D341Med (cell line): ENCODE results near the gene DBNDD1.
"Not testable (repeated sequence)": the region's sequence is repeated elsewhere in the genome, so short reads cannot be mapped to it uniquely, and the experiment has no call there.

ENCODE experiments used
- DNase-seq: peaks from one replicate; pipeline ENCODE4 v3.0.0; 2012; ENCODE audit warnings: low spot score

Gene DBNDD1, protein sequence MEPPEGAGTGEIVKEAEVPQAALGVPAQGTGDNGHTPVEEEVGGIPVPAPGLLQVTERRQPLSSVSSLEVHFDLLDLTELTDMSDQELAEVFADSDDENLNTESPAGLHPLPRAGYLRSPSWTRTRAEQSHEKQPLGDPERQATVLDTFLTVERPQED

DNA sequence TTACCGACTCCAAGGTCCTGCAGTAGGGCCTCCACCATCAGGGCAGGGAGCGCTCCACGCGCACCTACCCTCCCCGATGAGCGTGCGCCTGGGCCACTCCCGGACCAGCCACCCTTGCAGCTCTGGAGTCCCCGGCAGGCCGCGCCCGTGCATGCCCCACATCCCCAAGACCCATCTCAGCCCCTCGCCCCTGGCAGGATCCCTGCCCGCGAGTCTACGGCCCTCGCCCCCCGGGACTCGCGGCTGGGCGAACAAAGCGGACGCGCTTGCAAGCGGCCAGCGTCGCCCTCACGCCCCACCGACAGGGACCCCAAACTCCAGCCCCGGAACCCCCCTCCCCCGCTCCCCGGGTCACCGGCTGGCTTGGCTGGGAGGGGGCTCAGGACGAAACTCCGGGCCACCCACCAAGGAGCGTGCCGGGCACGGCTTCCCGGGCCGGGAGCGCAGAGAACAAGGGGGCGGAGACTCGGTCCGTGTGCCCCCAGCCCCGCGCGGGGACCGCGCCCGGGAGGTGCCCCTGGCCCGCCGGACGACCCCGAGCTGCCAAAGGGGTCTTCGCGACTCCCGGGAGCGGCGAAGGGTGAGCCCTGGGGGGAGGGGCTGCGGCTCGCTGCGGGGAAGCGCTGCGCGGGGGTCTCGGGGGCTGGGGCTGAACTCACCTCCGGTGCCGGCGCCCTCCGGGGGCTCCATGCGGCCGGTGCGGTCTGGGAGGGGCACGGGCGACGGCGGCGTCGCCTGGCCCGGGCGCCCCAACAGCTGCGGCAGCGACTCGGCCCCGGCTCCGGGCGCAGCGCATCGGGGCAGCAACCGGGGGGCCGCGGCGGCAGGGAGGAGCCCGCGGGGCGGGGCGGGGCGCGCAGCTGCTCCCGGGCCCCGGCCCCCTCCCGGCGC lies at the start of gene DBNDD1:
TSS of gene DBNDD1 (minus strand) at position 805 of the 891 bp plus-strand sequence. CDS start at position 690, 115 bp downstream.
- peak; percentile 66 for DNase-seq

DNA sequence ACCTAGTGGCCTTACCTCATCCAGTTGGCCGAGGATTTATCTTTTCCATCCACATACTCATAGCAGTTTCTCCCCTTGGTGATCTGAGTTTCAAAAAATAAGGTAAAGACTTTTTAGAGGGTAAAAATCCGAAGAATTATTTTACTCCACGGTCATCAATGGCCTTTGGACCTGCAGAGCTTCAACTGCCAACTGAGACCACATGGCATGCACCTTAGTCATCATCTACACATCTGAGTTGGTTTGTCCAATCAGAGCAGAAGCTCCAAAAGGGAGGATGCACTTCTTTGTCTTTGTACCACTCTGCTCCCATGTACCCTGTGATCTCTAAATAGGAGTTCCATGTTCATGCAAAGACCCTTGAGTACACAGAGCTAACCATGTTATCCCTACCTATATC lies 42.2 kb upstream of the DBNDD1 start:
- DNase-seq, result no peak

DNA sequence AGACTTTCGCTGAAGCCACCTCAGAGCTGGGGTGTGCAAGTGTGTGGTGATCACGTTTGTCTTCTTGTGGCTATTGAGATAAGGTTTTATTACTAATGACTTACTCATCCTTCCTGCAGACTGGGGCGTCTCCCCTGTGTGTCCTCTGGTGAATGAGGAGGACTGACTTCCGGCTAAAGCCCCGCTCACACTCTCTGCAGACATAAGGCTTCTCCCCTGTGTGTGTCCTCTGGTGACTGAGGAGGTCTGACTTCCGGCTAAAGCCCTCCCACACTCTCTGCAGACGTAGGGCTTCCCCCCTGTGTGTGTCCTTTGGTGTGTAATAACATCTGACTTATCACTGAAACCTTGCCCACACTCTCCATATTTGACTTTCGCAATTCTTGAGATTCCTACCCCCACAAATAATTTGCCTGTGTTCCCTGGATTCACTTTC lies 38.5 kb upstream of the DBNDD1 start:
- DNase-seq, result no peak

DNA sequence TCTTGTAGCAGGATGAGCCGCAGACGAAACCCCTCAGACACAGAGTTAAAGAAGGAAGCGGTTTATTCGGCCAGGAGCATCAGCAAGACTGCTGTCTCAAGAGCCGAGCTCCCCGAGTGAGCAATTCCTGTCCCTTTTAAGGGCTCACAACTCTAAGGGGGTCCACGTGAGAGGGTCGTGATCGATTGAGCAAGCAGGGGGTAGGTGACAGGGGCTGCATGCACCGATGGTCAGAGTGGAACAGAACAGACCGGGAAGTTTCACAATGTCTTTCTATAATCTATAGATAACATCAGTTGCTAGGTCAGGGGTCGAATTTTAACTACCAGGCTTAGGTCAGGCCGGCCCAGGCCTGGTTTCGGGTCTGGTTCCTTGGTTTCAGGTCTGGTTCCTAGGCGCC lies 37.3 kb upstream of the DBNDD1 start:
- not testable (repeated sequence) for DNase-seq

DNA sequence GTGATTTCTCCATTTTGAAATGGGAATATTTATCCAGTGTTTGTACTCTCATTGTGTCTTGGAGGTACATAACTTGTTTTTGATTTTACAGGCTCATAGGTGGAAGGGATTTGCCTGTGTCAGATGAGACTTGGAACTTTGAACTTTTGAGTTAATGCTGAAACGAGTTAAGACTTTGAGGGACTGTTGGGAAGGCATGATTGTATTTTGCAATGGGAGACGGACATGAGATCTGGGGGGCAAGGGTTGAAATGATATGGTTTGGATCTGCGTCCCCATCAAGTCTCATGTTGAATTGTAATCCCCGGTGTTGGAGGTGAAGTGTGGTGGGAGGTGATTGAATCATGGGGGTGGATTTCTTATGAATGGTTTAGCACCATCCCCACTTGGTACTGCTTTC lies 36.1 kb upstream of the DBNDD1 start:
- no peak for DNase-seq

DNA sequence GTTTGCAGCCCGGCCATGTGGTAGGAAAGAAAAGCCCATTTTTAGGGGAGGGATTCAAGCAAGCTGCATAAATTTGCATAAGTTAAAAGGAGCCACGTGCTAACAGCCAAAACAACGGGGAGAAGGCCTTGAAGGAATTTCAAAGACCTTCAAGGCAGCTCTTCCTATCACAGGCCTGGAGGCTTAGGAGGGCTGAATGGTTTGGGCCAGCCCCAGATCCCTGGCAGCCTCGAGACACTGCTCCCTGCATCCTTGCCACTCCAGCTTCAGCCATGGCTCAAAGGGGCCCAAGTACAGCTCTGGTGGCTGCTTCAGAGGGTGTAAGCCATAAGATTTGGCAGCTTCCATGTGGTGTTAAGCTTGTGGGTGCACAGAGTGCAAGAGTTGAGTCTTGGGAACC lies 35.3 kb upstream of the DBNDD1 start:
- DNase-seq, result no peak

DNA sequence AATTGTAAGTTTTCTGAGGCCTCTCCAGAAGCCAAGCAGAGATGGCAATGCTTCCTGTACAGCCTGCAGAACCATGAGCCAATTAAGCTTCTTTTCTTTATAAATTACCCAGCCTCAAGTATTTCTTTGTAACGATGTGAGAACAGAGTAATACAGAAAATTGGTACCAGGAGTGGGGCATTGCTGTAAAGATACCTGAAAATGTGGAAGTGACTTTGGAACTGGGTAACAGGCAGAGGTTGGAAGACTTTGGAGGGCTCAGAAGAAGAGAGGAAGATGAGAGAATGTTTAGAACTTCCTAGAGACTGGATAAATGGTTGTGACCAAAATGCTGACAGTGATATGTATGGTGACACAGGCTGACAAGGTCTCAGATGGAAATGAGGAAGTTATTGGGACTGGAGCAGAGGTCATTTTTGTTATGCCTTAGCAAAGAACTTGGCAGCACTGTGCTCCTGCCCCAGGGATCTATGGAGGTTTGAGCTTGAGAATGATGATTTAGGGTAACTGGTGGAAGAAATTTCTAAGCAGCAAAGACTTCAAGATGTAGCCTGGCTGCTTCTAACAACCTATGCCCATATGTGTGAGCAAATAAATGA lies 34.7 kb upstream of the DBNDD1 start:
- DNase-seq, result no peak

DNA sequence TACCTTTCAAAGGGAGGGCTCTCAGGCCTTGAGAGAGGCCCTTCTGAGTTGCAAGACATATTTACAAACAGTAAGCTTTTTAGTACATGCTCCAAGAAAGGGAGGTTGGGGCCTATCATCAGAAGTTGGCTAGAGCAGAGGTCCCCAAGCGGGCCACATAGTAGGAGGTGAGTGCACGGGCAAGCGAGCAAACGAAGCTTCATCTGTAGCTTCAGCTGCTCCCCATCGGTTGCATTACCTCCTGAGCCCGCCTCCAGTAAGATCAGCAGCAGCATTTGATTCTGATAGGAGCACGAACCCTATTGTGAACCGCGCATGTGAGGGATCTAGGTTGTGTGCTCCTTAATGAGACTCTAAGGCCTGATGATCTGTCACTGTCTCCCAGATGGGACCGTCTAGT lies 31.7 kb upstream of the DBNDD1 start:
- DNase-seq, result no peak

DNA sequence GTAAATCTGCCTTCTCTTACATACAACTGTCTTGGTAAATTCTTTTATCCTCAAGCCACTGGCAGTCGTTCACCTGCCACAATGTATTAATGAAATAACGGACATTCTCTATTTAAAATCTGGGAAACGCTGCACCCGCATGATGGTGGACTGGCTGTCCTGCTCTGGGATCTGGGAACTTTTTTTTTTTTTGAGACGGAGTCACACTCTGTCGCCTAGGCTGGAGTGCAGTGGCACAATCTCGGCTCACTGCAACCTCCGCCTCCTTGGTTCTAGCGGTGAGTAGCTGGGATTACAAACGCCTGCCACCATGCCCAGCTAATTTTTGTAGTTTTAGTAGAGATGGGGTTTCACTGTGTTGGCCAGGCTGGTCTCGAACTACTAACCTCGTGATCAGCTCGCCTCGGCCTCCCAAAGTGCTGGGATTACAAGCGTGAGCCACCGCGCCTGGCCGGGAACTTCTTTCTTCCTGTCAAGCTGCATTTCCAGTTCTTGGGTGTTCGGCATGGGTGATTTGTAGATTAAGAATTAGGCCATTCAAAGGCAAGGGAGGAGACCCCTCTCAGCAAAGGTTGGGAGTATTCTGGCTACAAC lies 29.6 kb upstream of the DBNDD1 start:
- DNase-seq, result no peak

DNA sequence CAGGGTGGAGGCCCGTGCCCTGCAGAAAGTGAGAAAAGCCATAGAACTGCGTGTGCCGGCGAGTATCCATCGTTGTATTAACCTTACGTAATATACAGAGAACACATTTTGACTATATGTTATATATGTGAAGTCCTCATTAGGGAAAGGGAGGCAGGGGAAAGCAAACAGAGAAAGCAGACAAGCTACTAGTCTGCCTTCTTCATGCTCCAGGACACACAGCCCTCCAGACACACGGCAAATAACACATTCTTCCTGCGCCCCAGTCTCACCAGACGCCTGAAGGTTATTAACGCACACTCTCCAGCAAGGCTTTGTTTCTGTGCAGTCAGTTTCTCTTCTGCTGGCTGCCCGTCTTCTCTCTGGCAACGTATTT lies 29.1 kb upstream of the DBNDD1 start:
- no peak for DNase-seq

DNA sequence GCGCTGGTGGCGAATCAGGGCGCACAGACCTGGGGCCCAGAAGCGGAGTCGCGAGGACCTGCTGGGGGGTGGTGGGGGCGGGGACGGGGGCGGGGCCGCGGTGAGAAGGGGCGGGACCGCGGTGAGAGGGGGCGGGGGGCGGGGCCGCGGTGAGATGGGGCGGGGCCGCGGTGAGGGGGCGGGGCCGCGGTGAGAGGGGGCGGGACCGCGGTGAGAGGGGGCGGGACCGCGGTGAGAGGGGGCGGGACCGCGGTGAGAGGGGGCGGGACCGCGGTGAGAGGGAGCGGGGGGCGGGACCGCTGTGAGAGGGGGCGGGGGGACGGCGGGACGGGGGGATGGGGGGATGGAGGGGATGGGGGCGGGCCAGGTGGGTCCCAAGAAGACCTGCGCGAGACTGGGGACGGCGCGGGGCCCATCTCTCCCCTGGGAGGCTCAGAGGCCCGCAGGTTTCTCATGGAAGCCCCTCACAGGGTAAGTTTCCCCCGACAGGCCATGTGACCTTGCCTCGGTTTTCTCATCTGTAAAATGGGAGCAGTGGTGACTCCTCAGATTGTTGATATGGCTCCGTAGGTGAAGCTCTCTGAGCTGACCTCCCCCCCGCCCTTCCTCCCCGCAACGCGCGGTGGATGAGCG lies 28.6 kb upstream of the DBNDD1 start:
- DNase-seq, result peak; percentile 75

DNA sequence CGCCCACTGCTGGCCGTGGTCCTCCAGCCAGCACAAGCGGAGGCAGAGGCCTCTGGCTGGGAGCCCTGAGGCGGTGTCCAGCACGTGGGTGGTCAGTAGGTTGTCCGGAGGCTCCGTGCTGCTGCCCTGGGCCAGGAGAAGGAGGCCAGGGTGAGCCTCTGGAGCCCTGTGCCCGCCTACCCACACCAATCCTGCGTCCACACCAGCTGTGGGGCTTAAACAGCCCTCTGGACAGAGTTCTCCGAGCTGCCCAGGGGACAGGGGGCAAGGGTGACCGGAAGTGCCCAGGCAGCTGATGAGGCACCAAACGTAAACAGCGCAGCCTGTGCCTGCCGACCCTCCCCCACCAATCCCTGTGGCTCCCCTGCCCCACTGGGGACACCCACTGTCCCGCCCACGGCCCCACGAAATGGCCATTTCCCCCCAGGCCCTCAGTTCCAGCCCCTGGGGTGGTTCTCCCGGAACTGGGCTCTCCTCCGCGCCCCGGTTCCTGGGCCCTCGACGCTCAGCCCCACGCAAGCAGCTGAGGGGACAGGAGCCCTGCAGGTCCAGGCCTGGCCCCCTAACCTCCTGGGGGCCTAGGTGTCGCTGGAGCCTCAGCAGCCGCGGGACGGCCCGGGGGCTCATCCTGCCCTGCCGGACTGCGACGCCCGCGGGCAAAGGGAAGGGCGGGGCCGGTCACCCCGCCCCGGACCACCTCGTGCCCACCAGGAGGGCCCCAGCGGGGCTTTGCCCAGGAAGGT lies 27.9 kb upstream of the DBNDD1 start:
- no peak for DNase-seq

DNA sequence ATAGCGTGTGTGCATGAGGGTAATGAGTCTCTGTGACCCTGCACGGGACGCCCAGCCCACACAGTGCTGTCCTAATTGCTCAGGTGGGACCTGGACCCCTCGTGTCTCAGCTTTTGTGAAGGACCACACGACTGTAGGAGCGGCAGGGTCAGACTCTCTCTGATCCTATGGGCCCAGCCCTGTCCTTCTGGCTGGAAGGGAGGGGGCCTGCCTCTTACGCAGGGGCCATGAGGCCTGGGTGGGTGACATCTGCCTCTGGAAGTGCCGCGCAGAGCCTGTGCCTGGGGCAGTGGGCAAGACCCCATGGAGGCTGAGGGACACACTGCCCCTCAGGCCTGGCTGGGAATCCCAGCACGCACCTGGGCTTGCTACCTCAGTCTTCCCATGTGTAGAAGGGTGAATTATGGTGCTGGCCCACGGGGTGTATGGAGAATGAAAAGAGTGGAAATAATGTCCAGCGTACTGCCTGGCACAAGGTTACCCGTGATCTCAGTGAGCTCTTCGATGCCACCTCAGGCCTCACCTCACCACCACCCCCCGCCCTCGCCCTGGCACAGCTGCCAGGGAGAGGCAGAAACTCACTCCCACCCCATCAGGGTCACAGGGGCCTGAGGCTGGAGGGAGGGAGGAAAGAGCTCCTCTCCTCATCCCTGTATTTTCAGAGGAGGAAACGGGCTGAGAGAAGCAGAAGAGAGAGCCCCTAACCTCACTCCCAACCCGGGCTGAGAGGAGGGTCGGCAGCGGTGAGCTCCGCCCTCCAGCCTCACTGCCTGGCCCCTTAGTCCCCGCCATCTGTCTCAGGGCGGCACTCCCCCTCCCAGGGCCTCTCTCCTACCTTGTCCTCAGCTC lies 27.1 kb upstream of the DBNDD1 start:
- peak; percentile 66 for DNase-seq

DNA sequence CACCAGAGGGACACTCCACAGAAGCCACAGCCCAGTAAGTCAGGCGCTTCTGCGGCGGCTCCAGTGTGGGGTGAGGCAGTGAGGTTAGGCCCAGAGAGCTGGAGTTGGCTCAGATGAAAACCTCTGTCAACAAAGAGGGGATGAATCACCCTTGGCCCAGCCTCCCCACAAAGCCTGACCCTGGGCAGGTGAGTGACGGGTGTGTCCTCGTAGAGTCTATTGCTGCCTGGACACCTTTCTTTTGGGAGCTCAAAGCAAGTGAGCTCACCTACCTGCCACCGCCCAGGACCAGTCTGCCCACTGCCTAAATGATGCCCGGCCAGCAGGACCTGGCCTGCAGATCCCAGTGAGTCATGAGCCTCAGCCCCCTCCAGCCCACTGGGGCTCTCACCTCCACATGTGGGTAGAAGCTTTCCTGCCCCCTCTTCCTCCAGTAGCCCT lies 24.9 kb upstream of the DBNDD1 start:
- DNase-seq, result no peak

DNA sequence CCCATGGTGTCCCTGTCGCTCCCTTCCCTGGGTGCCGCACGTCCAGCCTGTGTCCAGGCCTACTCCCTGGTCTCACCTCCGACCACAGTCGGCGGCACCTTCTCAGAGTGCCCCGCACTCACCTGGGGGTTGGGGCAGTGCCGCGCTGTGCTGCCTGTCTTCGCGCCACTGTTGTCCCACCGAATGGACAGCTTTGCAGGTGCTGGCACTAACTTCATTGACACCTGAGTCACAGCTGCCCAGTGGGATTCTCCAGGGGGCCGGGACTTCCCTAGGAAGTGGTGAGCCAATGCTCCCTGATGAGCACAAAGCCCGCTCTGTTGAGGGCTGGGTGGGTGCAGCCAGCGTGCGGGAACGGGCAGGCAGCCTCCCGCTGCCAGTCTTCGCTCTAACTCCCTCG lies 24.3 kb upstream of the DBNDD1 start:
- no peak for DNase-seq

DNA sequence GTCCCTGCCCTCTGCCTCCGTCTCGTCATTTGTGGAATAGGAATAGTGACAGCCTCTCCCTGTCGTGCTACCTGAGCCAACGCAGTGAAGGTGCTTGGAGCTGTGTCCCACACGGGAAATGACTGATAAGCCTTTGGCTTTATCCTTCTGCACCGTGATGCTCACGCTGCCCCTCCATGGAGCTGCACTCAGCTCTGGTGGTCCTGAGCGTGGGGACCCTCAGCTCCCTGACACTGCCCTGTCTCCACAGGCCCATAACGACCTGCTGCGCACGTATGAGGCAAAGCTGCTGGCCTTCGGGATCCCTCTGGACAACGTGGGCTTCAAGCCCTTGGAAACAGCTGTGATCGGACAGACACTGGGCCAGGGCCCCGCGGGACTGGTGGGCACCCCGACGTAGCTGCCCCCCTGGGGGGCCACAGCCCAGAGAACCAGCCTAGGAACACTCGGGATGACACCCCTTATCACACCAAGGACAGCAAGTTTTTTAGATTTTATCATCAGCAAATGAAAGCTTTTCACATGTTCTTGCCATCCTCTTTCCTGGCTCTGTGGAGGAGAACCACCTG lies 23.8 kb upstream of the DBNDD1 start:
- DNase-seq, result no peak

DNA sequence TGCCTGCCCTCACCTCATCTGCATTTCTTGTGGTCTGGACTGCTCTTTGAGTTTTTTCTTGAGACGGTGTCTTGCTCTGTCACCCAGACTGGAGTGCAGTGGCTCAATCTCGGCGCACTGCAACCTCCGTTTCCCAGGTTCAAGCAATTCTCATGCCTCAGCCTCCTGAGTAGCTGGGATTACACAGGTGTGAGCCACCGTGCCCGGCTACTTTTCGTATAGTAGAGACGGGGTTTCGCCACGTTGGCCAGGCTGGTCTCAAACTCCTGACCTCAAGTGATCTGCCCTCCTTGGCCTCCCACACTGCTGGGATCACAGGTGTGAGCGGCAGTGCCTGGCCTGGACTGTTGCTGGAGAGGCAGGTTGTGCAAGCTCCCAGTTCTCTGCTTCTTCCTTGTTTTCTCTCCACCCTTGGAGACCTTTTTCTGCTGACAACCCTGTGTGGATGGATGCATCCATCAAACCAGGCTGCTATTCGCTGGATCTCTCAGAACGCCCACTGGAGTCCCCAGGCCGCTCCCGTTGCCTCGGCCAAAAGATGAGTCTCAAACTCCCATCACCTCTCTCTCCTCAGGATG lies 22.7 kb upstream of the DBNDD1 start:
- no peak for DNase-seq

DNA sequence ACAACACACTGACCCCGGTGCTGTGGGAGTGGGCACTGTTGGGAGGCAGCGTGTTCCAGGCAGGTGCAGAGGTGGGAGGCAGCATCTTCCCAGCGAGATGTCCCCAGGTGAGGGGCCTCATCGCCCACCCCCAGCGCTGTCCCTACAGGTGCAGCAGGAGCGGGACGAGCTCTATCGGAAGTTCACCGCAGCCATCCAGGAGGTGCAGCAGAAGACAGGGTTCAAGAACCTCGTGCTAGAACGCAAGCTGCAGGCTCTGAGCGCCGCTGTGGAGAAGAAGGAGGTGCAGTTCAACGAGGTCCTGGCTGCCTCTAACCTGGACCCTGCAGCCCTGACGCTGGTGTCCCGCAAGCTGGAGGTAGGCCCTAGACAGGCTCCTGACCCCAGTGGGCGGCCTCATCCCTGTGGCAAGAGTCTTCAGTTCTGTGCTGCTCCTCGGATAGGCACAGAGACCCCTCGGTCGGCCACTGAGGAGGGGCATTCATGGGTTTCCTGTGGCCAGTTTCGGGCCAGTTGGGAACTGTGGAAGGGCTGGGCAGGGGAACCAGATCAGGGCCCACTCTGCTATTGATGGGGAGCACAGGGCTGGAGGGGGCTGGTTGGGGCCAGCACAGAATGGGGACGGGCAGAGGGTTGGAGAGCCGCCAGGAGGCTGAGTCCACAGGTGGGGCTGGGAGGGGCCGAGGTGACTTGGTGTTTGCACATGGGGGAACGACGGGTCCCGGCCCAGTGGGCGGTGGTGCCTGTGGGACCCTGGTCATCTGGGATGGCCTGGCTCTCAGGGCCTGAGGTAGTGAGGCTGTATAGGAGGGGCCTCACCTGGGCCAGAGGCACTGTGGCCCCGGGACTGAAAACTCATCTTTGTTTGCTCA lies 21.1 kb upstream of the DBNDD1 start:
- DNase-seq, result no peak

DNA sequence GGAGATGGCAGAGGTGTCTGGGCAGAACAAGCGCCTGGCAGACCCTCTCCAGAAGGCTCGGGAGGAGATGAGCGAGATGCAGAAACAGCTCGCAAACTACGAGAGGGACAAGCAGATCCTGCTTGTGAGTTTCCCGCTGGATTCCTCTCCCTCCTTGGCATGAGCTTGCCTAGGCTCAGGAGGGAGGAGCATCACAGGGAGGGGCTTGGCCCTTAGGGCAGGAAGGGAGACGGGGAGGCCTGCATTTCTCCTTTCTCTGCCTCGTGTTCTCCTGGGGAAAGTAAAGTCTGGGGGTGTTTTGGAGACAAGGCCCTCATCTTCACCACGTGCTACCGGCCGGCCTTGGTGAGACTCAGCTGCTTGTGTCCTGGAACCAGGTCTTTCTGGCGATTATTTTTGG lies 18.0 kb upstream of the DBNDD1 start:
- DNase-seq, result no peak
